ENCODE data around the gene MAN2A1. TPM values are rescaled to one million over a fixed set of nuclear protein-coding genes. Genes with fewer than 3 reads are reported as not detected.

Gene MAN2A1
- polyA plus RNA-seq, 5 donors: 31.7 to 48.8 (median 44.8) TPM

DNA sequence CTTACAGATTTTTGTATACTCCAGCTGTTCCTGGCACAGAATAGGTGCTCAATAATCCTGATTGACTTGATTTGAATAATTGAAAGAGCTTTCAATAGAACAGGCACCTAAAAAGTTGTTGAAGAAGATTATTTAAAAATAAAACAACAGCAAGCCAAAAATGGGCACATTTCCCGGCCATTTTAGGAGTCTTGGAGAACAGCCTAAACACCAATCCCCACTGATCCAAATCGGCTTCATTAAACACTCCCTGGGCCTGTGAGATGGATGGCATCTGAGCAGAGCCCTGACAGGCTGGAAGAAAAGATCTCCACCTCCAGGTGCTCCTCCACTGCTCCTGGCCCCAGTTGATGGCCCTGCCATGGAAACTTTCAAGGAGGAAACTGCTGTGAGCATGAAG, 213.3 kb downstream of the MAN2A1 start:
- no peak for DNase-seq

DNA sequence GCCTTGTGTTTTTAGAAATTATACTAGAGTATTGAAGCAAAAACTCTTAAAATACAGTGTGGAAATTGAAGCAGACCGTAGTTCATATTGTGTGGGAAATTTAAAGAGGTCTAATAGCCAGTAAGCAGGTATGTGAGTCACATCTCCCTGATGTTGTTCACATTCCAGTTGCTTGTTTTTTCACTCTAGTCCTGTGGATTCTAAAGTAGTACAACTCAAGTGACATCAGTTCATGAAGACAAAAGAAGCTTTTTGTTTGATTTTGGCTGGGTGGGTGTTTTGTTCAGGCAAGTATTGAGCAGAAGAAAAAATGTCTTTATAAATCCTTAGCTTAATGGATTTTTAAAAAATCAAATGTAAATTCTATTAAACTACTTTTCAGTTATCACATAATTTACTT, 216.2 kb downstream of the MAN2A1 start:
- DNase-seq: no peak

DNA sequence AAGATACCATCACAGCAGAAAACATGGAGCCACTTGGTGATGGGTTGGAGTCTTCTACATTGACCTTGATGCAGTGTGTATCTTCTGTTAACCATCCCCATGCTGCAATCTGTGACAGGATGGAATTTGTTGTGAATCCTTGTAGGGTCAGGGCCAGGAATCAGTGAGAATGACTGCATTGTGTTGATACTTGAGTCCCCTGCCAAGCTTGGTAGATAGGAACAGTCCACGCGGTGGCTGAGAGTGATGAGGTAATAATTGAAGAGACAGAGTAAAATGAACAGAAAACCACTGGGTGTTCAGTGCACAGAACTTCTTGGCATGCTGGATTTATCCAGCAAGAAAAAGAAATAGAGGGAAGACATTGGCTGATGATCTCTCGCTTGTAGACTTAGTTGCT, 217.5 kb downstream of the MAN2A1 start:
- no peak for DNase-seq

DNA sequence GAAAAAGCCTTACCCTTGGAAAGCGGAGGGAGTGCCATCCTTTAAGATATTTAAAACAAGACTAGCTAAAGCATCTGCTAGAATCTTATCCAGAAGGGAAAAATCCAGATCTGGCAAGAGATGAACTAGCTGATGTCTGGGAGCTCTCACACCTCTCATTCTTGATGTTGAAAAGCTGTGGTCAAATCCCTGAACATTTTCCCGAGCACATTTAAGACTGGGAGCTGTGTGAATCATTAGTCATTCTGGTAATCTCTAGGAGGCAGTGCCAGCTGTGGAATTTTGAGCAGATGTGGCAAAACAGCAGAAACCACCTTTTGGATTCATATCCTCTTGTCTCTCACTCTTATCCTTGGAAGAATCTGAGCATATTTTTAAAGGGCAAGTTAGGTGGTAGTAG, 218.0 kb downstream of the MAN2A1 start:
- no peak for DNase-seq

DNA sequence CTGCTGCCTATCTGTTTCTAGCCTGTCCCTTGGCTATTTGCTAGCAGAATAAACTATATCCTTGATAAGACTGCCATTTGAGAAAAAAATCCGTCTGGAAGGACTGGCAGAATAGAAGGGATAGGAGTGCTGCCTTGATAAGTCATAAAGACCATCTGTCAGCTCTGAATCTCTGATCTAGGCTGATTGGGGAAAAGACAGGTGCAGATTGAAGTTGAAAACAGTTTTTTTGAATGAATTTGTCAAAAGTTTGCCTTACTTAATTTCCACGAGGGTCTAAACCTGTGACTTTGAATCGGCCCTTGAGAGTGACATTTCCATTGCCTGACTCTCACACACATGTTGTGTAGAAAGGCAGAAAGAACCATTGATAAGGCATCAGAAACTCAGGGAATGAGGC, 218.6 kb downstream of the MAN2A1 start:
- DNase-seq: no peak

DNA sequence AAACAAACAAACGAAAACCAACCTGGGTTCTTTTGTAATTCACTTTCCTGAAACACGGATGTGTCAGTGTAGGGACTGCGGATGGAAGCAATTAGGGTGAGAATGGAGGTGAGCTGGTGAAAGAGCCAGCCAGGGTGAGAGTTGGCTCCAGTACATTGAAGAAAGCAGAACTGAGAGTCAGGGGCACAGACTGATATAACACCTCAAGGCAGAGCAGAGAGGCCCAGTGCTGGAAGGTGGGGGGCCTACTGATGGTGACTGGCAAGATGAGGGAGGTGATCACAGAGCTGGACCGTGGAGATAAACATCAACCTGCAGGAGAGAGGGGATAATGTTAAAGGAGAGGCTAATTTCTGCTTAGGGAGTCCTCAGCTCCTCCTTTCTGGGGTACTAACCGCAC, 221.1 kb downstream of the MAN2A1 start:
- no peak for DNase-seq

DNA sequence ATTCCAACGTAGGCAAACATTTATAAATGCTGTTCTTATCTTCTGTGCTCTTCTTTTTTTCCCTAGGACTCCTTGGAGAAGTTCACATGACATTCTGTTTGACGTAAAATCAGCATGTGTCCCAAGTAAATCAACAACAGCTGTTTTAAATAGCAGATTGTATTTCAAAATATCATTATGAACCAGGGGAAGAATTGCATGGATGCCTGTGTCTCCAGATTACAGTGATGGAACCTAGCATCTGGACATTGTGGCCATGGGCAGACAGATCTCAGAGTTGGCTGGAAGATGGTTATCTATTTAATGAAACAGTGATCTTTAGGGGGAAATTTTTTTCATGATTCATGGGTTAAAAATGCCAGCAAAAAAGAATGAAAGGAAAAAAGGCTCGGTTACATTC, 222.0 kb downstream of the MAN2A1 start:
- DNase-seq: no peak

DNA sequence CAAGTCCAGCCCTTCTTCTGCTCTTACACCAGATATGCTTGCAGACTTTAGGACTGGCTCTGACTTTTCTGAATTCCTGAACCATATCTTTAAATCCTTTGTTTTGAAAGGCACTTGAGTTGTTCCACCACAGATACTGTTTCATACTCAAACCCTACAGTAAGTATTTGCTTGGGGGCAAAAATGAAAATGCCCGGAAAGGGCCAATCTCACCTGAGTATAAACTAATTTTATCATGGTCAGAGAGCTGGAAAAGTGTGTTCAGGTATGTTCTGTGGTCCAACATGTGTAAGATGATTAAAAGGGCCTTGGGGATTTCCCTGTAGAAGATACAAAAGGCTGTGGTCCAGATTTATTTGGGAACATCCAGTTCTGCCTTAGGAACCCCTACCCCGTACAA, 225.2 kb downstream of the MAN2A1 start:
- no peak for DNase-seq

DNA sequence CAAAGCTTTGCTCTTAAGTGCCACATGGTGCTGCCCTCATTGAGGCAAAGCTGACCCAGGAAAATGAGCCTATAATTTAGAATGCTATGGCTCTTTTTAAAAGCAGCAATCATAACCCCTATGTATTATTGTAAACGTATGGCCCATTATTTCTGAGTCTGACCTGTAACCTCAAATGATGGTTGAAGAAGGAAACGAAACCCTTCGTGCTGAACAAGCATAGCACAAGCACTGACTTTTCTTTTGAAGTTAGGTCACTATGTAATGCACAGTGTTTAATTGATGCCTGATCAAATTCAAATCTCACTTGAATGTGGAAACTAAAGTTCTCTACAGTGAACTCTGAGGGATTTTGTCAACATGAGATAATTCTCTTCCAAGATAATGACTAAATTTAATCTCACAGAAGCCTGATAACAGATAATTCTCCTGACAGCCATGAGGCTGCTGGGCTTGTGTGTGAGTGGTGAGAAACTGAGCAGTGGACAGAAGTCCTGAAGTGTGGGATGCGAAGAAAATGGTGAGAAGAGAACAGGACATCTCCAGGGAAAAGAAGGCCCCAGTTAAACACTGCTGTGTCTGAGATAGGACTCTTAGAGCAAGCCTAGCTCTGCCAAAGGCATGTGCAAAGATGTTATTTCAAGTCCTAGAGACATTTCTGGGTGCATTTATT, 226.9 kb downstream of the MAN2A1 start:
- DNase-seq: no peak
